HepG2 (cell line): ENCODE measurements around the gene ZNF792. TPM values are rescaled to one million over a fixed set of nuclear protein-coding genes. Genes with fewer than 3 reads are reported as not detected.

ENCODE experiments used
- ATAC-seq: fragments of 200-7000 bp; cut with Tn5 transposase; 3 replicates; pipeline ENCODE4 v1.9.1; 2020; ENCODE audit warnings: mild to moderate bottlenecking, moderate library complexity
- BruUV-seq: library from RNA; stranded (reverse); fragments of 400-500 nt; replicated peaks from 2 replicates; lab custom pipeline; 2021; lab: Mats Ljungman, UMichigan
- CTCF ChIA-PET: fragments of 300-600 bp; formaldehyde crosslinking; extraction: SDS; loops from one replicate; lab custom pipeline; 2021; ENCODE audit warnings: low total read pairs, inconsistent platforms, low intra/inter-chr PET ratio; lab: Yijun Ruan, JAX
- POLR2A ChIA-PET: fragments of 350-600 bp; sonication (Branson Sonifier 250); formaldehyde crosslinking; loops from one replicate; lab custom pipeline; 2020; ENCODE audit warnings: antibody characterized with exemption, inconsistent platforms; lab: Yijun Ruan, JAX
- DNase-seq: peaks from one replicate; pipeline ENCODE4 v3.0.0-alpha.2; 2015; ENCODE audit warnings: low spot score
- FAIRE-seq: peaks from 3 replicates; lab custom pipeline; 2011; peaks lifted over from hg19 to GRCh38; lab: Jason Lieb, UNC
- H2AFZ ChIP-seq: one replicate; pipeline ENCODE4 v1.6.1; 2011; ENCODE audit warnings: low read length, inconsistent platforms
- H3K27ac ChIP-seq: fragments of 300-600 bp; 3 replicates; pipeline ENCODE4 v1.8.0; 2011; ENCODE audit warnings: mixed run types, mild to moderate bottlenecking, mixed read lengths, low read length, inconsistent platforms; ENCODE audit not compliant: insufficient read depth; ENCODE audit errors: extremely low read length
- H3K27me3 ChIP-seq, 2 experiments: fragments of 200-600 bp in 1 of 2; 2 replicates in 1 of 2; 3 replicates in 1 of 2; pipeline versions ENCODE4 v1.6.0 to v1.8.0; 2011; ENCODE audit warnings: low read length in 2 of 2, mild to moderate bottlenecking in 2 of 2, moderate library complexity in 2 of 2, inconsistent platforms in 1 of 2; ENCODE audit not compliant: insufficient read depth in 2 of 2, control insufficient read depth in 1 of 2
- H3K36me3 ChIP-seq, 2 experiments: fragments of 200-600 bp in 1 of 2; replicated peaks in 1 of 2; 2 replicates in 1 of 2; 3 replicates in 1 of 2; pipeline versions ENCODE4 v1.5.1 to v1.8.0; 2011; ENCODE audit warnings: low read length in 2 of 2, inconsistent platforms in 1 of 2; ENCODE audit not compliant: insufficient read depth in 2 of 2, control insufficient read depth in 1 of 2
- H3K4me1 ChIP-seq: 2 replicates; pipeline ENCODE4 v1.5.1; 2012; ENCODE audit warnings: low read length, inconsistent platforms; ENCODE audit not compliant: insufficient read depth
- H3K4me2 ChIP-seq: 2 replicates; pipeline ENCODE4 v1.6.0; 2011; ENCODE audit warnings: low read depth, low read length, inconsistent platforms
- H3K4me3 ChIP-seq, 3 experiments: fragments of 200-600 bp in 1 of 3; sonication (generic), shearing (Covaris generic) in 1 of 3; replicated peaks in 1 of 3; 2 replicates each; pipeline ENCODE4 v1.5.1; 2011 to 2016; ENCODE audit warnings: low read length in 3 of 3, inconsistent platforms in 2 of 3, low read depth in 2 of 3, mild to moderate bottlenecking in 2 of 3, control low read depth in 1 of 3, mixed read lengths in 1 of 3; ENCODE audit not compliant: insufficient read depth in 1 of 3
- H3K79me2 ChIP-seq: one replicate; pipeline ENCODE4 v1.6.1; 2011; ENCODE audit warnings: low read length, inconsistent platforms; ENCODE audit not compliant: insufficient read depth
- H3K9ac ChIP-seq: 2 replicates; pipeline ENCODE4 v1.6.0; 2011; ENCODE audit warnings: mild to moderate bottlenecking, low read depth, low read length, inconsistent platforms; ENCODE audit not compliant: insufficient read depth
- H3K9me3 ChIP-seq: 2 replicates; pipeline ENCODE4 v1.5.1; 2012; ENCODE audit warnings: mild to moderate bottlenecking, low read length
- H4K20me1 ChIP-seq: 2 replicates; pipeline ENCODE4 v1.6.0; 2011; ENCODE audit warnings: inconsistent platforms, mild to moderate bottlenecking, low read length, moderate library complexity; ENCODE audit not compliant: insufficient read depth
- KLF12 ChIP-seq: sonication (generic); formaldehyde crosslinking; IDR thresholded peaks from 2 replicates; pipeline ENCODE4 v1.4.0; 2020; ENCODE audit warnings: missing genetic modification reagents, borderline replicate concordance
- POLR2A ChIP-seq, 2 experiments: IDR thresholded peaks; 2 replicates each; pipeline ENCODE4 v1.6.1; 2011; ENCODE audit warnings: low read depth in 2 of 2, low read length in 2 of 2, mild to moderate bottlenecking in 1 of 2, moderate library complexity in 1 of 2; ENCODE audit not compliant: insufficient read depth in 1 of 2
- RBFOX2 ChIP-seq: fragments of 200-400 bp; formaldehyde crosslinking; IDR thresholded peaks from 2 replicates; pipeline ENCODE4 v1.6.1; 2017; ENCODE audit warnings: low read depth, mild to moderate bottlenecking, low read length
- ZNF703 ChIP-seq: sonication (generic); formaldehyde crosslinking; IDR thresholded peaks from 2 replicates; pipeline ENCODE4 v1.5.1; 2020; ENCODE audit warnings: missing genetic modification reagents, mild to moderate bottlenecking, moderate library complexity, borderline replicate concordance
- ZNF768 ChIP-seq: sonication (generic); formaldehyde crosslinking; IDR thresholded peaks from 2 replicates; pipeline ENCODE4 v1.4.0; 2020; ENCODE audit warnings: missing genetic modification reagents
- ZNF781 ChIP-seq: sonication (generic); formaldehyde crosslinking; IDR thresholded peaks from 2 replicates; pipeline ENCODE4 v1.5.1; 2020; ENCODE audit warnings: borderline replicate concordance, mild to moderate bottlenecking, missing genetic modification reagents; ENCODE audit errors: not compliant biosample characterization
- ZNF816 ChIP-seq: sonication (generic); formaldehyde crosslinking; IDR thresholded peaks from 2 replicates; pipeline ENCODE4 v1.8.0; 2022; ENCODE audit warnings: missing genetic modification reagents, mild to moderate bottlenecking, borderline replicate concordance
- ZSCAN12 ChIP-seq: sonication (generic); formaldehyde crosslinking; IDR thresholded peaks from 2 replicates; pipeline ENCODE4 v1.9.0; 2021; ENCODE audit warnings: mild to moderate bottlenecking, missing genetic modification reagents
- WGBS: methylation state at CpG from one replicate; pipeline ENCODE4 v1.1.6; 2017; ENCODE audit warnings: low lambda C conversion rate; 5-methylcytosine and 5-hydroxymethylcytosine counted together
- in situ Hi-C: cut with HindIII; loops from 2 replicates; pipeline ENCODE4 v1.10.0; 2017; ENCODE audit warnings: low pct_unique_long_range_greater_than_20kb; ENCODE audit not compliant: extremely low pct_ligation_motif_present
- intact Hi-C: fragments of 100-400 bp; cut with micrococcal nuclease; formaldehyde crosslinking; loops from one replicate; pipeline ENCODE4 v1.10.0; 2022; ENCODE audit not compliant: unreplicated experiment
- polyA plus RNA-seq, 8 experiments: library from polyadenylated mRNA; depleted of rRNA in 3 of 8; stranded (reverse) in 7 of 8; unstranded in 1 of 8; fragments of >200 nt; fragmentation: Illumina TruSeq in 4 of 8; extraction: Trizol in 4 of 8; gene quantifications; 2 replicates each; pipeline versions ENCODE4 v1.2.1 to v1.2.3, GENCODE V29; 2011 to 2016; ENCODE audit warnings: low read depth in 4 of 8, missing spikeins in 1 of 8, mixed read lengths in 1 of 8; ENCODE audit not compliant: insufficient read depth in 1 of 8
- total RNA-seq, 5 experiments: library from RNA; depleted of rRNA; stranded (reverse); fragments of >200 nt; fragmentation: Illumina TruSeq; extraction: Trizol; gene quantifications; 2 replicates each; pipeline ENCODE4 v1.2.3, GENCODE V29; 2016; ENCODE audit warnings: low read depth in 1 of 5

Gene ZNF792
- total and polyA plus RNA-seq, 2 of the 13 experiments (the other 11 are each of a cell fraction or from before 2014, with no cell fraction given): 5.5 to 11.5 TPM

DNA sequence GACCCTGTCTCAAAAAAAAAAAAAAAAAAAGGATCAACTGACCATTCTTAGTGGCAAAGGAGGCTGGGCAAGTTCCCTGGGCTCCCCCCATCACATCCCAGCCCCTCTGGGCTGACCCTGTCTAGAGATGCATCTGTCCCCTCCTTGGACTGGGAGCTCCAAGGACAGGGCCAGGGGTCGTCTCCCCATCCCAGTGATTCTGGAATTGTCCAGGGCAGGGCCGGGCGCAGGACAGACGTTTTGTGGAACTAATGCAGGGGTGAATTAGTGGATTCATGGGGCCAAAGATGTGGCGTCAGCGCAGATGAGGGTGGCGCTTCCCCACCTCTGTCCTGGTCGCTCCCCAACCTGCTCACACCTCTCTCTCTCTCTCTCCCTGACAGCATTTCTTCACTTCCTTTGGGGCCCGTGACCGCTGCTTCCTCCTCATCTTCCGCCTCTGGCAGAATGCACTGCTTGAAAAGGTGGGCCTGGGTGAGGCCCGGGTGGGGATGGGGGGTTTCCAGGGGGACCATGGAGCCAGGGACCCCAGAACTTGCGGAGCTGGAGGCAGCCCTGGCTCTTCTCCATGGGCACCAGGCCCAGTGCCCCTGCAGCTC is 47.2 kb upstream of the ZNF792 start:
- Histone ChIP-seq H2AFZ (no peak overlapping the region), H3K9ac (no peak overlapping the region), H3K9me3 (no peaks in the 10 kb centered on the region), H3K4me3 (no peak overlapping the region), H3K27me3 (no peaks in the 10 kb centered on the region), H3K79me2 (peaks cover 4% of the 10 kb centered on the region), H3K36me3 (peaks cover 26 to 59% of the 10 kb centered on the region in 2 experiments), H3K27ac (no peak overlapping the region), H3K4me2 (no peak overlapping the region), H4K20me1 (peaks cover 19% of the 10 kb centered on the region; the same call in 1 of the 2 replicates), H3K4me1 (peaks cover 22% of the 10 kb centered on the region)
- DNase-seq (no peak), ATAC-seq (no peak), FAIRE-seq (no peak)
- TF ChIP-seq ZNF703 (CRISPR knock-in tag) (no peak), ZNF781 (no peak), POLR2A (IDR thresholded peaks at IDR 0.05; ENCODE audit: insufficient read depth in 1 of 2, low read depth in 2 of 2, low read length in 2 of 2) (0 out of 4 replicates have a peak, but pooled peaks of 1 of the 2 experiments have one; percentile 22), KLF12 (no peak), ZNF816 (CRISPR knock-in tag) (no peak)
- 96% methylated on average over 10 of the region's 13 CpGs for WGBS
- intact Hi-C loops: no loop called here
- ChIA-PET CTCF (interaction anchor here (3.4 kb wide), 1 partner anchor 38 kb away, joined by 99 read pairs; no protein-coding TSS in a partner anchor), POLR2A (no interaction called here)
- no TSS peak for BruUV-seq
- in situ Hi-C loops: loop anchor here (5.0 kb wide), 1 partner anchor 39 kb away; no protein-coding TSS in a partner anchor

DNA sequence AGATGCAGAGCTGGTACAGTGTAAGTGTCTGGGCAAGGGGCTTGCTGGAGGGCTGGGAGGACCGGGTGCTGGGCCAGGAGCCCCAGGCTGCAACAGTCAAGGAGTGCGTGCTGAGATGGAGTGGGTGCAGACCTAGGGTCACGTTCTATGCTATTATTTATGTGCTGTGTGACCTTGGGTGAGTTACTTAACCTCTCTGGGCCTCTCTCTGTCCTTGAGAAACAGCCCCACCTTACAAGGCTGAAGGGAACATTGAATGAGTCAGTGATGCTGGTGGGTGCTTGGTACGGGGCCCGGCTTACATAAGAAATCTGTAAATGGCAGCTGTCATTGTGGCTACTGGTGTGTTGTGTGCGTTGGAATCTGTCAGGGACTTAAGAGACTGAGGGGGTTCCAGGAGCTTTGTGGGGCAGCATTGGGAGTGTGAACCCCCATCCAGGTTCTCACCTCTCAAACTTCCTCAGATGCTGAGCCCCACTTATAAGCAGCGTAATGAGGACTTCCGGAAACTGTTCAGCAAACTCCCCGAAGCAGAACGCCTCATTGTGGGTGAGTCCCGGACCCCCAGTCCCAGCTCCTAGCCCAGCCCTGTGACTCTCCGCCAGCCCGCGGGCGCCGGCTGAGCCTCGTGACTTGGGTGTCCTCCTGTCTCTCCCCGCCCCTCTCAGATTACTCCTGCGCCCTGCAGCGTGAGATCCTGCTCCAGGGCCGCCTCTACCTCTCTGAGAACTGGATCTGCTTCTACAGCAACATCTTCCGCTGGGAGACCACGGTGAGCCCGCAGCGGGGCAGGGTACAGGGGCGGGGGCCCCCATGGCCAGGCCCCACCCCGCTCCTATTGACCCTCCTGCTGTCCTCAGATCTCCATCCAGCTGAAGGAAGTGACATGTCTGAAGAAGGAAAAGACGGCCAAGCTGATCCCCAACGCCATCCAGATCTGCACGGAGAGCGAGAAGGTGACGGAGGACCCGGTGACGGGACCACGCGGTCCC is 45.7 kb upstream of the ZNF792 start:
- Histone ChIP-seq H3K36me3 (peaks cover 24 to 46% of the 10 kb centered on the region in 2 experiments), H3K9ac (no peak overlapping the region), H3K27me3 (no peaks in the 10 kb centered on the region), H3K4me2 (no peak overlapping the region), H3K4me1 (peaks cover 37% of the 10 kb centered on the region), H3K4me3 (no peak overlapping the region), H2AFZ (no peak overlapping the region), H3K9me3 (no peaks in the 10 kb centered on the region), H3K27ac (no peak overlapping the region), H3K79me2 (peaks cover 12% of the 10 kb centered on the region), H4K20me1 (peaks cover 24% of the 10 kb centered on the region)
- intact Hi-C loops: no loop called here
- 99% methylated on average over 33 of the region's 36 CpGs for WGBS
- ChIA-PET CTCF (no interaction called here), POLR2A (no interaction called here)
- in situ Hi-C loops: loop anchor here (5.0 kb wide), 1 partner anchor 37 kb away; no protein-coding TSS in a partner anchor
- BruUV-seq: no TSS peak
- no peak for FAIRE-seq
- TF ChIP-seq RBFOX2: peak; percentile 27; the same call in 1 of the 2 replicates
- TF ChIP-seq POLR2A (IDR thresholded peaks at IDR 0.05; ENCODE audit: insufficient read depth in 1 of 2, low read depth in 2 of 2, low read length in 2 of 2): 0 out of 4 replicates have a peak, but pooled peaks of 1 of the 2 experiments have one; percentile 11
- TF ChIP-seq ZNF768: peak; percentile 97
- no peak for TF ChIP-seq ZSCAN12
- DNase-seq: no peak
- ATAC-seq: no peak
